HG02623 (cell line): Measurements from ENCODE around the gene GART.

ENCODE experiments used
- ATAC-seq: cut with Tn5 transposase; IDR thresholded peaks from one replicate; pipeline ENCODE4 v1.9.1; 2021; ENCODE audit warnings: moderate library complexity; ENCODE audit not compliant: unreplicated experiment

GART gene

GRCh38 chr21:33554236-33554981 lies 12.5 kb upstream of the GART start:
- ATAC-seq = no peak

GRCh38 chr21:33552999-33553598 lies 11.2 kb upstream of the GART start:
- no peak for ATAC-seq

GRCh38 chr21:33552093-33552998 lies 10.4 kb upstream of the GART start:
- no peak for ATAC-seq

DNA sequence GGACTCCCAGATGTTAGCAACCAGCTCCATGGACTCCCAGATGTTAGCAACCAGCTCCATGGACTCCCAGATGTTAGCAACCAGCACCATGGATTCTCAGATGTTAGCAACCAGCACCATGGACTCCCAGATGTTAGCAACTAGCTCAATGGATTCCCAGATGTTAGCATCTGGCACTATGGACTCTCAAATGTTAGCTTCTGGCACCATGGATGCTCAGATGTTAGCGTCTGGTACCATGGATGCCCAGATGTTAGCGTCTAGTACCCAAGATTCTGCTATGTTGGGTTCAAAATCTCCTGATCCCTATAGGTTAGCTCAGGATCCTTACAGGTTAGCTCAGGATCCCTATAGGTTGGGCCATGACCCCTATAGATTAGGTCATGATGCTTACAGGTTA lies 9.7 kb upstream of the GART start:
- no peak for ATAC-seq

DNA sequence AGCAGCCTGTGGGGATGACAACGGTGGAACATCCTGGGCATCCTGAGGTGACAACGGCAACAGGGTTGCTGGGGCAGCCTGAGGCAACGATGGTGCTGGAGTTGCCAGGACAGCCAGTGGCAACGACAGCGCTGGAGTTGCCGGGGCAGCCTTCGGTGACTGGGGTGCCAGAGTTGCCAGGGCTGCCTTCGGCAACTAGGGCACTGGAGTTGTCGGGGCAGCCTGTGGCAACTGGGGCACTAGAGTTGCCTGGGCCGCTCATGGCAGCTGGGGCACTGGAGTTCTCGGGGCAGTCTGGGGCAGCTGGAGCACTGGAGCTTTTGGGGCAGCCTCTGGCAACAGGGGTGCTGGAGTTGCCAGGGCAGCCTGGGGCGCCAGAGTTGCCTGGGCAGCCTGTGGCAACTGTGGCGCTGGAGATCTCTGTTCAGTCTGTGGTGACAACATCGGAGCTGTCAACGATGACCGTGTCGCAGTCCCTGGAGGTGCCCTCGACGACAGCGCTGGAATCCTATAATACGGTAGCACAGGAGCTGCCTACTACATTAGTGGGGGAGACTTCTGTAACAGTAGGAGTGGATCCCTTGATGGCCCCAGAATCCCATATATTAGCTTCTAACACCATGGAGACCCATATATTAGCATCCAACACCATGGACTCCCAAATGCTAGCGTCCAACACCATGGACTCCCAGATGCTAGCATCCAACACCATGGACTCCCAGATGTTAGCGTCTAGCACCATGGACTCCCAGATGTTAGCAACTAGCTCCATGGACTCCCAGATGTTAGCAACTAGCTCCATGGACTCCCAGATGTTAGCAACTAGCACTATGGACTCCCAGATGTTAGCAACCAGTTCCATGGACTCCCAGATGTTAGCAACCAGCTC lies 9.1 kb upstream of the GART start:
- ATAC-seq = no peak

DNA sequence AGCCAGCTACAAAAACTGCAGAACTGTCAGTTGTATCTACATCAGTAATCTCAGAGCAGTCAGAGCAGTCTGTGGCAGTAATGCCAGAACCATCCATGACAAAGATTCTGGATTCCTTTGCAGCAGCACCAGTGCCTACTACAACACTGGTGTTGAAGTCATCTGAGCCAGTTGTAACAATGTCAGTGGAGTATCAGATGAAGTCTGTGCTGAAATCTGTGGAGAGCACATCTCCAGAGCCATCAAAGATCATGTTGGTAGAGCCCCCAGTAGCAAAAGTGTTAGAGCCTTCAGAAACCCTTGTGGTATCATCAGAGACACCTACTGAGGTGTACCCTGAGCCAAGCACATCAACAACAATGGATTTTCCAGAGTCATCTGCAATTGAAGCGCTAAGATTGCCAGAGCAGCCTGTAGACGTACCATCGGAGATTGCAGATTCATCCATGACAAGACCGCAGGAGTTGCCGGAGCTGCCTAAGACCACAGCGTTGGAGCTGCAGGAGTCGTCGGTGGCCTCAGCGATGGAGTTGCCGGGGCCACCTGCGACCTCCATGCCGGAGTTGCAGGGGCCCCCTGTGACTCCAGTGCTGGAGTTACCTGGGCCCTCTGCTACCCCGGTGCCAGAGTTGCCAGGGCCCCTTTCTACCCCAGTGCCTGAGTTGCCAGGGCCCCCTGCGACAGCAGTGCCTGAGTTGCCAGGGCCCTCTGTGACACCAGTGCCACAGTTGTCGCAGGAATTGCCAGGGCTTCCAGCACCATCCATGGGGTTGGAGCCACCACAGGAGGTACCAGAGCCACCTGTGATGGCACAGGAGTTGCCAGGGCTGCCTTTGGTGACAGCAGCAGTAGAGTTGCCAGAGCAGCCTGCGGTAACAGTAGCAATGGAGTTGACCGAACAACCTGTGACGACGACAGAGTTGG lies 8.2 kb upstream of the GART start:
- no peak for ATAC-seq

DNA sequence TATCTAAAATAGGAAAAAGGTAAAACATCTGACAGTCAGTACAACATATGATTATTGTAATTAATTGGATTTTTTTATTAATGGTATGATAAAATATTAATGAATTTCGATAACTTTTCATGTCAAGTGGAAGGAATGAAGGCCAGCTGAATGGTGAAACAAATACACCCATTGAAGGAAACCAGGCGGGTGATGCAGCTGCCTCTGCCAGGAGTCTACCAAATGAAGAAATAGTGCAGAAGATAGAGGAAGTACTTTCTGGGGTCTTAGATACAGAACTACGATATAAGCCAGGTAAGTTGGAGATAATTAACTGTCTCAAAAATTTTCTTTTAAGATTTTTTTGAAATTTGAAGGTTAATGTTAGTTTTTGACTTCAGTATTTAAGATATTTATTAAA lies 4.2 kb upstream of the GART start:
- ATAC-seq = no peak

GRCh38 chr21:33544451-33545195 lies 2.7 kb upstream of the GART start:
- ATAC-seq = no peak

- ATAC-seq = no peak
Measured at GRCh38 chr21:33543505-33544129, 1.7 kb upstream of the GART start.

DNA sequence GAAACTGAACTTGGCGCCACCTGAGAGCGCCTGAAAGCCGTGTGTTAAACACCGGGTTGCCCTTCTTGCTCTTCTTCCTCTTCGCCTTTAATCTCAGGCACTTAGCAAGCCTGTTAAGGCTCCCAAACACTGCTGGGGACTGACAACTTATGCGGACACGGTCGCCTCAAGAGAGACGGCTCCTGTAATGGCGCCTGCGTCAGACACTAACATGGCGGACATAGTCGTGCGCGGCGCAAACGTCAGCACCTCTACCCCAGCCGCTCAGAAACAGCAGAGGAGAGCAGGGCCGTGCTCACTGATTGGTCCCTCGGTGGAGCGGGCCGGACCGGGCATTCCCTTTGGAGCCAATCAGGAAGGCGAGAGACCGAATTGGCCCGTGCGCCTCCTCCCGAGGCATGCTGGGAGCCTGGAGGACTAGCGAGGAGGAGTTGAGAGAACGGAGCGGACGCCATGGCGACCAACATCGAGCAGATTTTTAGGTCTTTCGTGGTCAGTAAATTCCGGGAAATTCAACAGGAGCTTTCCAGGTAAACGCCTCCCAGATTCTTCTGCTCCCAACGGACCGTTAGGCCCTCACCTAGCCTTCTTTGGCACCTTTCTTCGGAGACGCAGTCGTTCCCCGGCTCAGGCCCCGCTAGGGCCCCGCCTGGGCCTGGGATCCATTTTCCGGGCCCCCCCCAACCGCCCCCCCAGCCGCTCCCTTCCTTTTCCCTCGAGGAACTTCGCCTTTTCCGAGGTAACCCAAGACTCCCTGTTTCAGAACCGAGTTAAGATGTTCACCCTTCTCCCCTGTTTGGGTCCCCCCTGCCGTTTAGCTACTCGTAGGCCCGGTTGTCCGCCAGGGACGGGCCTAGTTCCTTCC lies 955 bp upstream of the GART start, which contains the start of gene SON:
SON (plus strand) TSS at position 399 of the 865 bp plus-strand sequence; CDS start at position 454, 55 bp downstream.
- ATAC-seq = peak; percentile 93

DNA sequence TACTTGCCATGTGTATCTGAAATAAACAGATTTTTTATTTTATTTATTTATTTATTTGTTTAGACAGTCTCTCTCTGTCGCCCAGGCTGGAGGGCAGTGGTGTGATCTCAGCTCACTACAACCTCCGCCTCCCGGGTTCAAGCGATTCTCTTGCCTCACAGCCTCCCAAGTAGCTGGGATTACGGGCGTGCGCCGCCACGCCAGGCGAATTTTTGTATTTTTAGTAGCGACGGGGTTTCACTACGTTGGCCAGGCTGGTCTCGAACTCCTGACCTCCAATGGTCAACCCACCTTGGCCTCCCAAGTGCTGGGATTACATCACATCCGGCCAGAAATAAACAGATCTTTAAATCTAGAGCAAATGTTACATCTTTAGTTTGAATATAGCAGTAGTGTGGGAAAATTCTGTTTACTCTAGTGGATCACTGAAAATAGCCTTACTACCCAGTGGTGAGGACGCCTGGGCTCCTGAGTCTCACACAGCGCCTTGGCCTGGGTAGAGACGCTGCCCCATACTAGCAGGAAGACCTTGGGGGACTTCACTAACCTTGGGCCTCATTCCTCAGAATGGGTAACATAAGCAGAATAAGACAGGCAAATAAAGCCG lies 709 bp downstream of the GART start:
- no peak for ATAC-seq

GRCh38 chr21:33540711-33541104 lies 1.2 kb downstream of the GART start:
- no peak for ATAC-seq

GRCh38 chr21:33539616-33540015 lies 2.3 kb downstream of the GART start:
- ATAC-seq = no peak

DNA sequence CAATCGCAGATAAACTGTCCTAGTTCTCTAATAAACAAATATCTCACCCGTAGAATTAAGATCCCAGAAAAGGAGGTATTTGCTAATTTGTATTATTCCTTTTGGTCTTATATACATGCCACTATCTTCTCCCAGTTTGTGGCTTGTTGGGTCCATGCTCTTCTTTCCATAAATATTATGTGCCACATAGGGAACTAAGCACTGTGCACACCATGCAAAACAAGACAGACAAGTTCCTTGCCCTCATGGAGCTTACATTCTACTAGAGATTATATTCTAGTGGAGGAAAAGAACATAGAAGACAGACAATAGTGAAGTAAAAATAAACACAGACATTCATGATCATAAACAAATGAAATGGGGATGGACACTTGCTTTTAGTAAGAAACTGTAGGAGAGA lies 4.7 kb downstream of the GART start:
- ATAC-seq = no peak

DNA sequence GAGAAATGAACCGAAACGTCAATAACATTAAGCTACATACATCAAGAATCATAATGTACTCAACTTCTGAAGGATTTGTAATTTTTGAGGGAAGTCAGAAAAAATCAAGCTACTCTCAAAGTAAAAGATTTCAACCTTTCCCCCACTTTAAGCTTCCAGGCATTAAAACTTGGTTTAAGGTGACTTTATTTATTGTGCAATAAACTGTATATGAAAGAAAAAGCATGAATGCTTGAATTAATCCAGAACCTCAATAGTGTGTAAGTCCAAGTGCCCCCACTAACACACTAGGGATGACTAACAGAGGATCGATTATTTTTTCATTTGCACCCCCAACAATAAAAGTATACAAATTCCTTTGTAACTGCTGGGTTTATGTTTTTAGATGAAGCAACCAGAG lies 10.9 kb downstream of the GART start:
- no peak for ATAC-seq

GRCh38 chr21:33522953-33523349 lies 19.0 kb downstream of the GART start:
- no peak for ATAC-seq

GRCh38 chr21:33522297-33522952 lies 19.5 kb downstream of the GART start:
- ATAC-seq = no peak
